Middle frontal gyrus (tissue), 1 donor: ENCODE data around the gene YWHAQ.

ENCODE experiments used
- DNase-seq: peaks from one replicate; pipeline ENCODE4 v3.0.0-alpha.2; 2015; ENCODE audit warnings: low spot score; ENCODE audit errors: extremely low spot score

YWHAQ gene

GRCh38 chr2:9655441-9656269 is 24.9 kb upstream of the YWHAQ start:
- no peak for DNase-seq

DNA sequence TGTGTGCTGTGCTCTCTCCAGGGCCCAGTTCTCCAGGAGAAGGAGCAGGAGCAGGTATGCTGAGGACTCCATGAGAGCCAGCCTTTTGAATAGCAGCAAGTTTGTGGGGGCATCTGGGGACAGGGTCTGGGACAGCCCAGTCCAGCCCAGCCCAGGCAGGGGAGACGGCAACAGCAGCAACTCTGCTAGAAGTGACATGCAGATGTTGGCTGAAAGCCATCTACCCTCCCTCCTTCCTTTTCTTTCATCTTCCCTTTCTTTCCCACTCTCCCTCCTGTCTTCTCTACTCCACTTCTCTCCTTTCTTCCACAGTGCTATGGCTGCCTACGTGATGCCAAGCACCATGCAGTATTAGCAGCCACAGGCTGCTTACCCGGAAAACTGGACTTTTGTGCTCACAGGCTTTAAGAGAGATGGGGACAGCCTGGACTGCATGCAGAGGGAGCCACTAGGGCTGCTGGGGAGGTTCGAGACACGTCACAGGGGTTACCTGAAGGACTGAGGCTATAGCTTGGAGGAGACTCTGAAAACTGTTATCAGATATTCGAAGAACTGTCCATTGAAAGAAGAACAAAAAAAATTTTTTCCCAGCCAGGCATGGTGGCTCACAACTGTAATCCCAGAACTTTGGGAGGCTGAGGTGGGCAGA is 23.8 kb upstream of the YWHAQ start:
- DNase-seq = no peak

DNA sequence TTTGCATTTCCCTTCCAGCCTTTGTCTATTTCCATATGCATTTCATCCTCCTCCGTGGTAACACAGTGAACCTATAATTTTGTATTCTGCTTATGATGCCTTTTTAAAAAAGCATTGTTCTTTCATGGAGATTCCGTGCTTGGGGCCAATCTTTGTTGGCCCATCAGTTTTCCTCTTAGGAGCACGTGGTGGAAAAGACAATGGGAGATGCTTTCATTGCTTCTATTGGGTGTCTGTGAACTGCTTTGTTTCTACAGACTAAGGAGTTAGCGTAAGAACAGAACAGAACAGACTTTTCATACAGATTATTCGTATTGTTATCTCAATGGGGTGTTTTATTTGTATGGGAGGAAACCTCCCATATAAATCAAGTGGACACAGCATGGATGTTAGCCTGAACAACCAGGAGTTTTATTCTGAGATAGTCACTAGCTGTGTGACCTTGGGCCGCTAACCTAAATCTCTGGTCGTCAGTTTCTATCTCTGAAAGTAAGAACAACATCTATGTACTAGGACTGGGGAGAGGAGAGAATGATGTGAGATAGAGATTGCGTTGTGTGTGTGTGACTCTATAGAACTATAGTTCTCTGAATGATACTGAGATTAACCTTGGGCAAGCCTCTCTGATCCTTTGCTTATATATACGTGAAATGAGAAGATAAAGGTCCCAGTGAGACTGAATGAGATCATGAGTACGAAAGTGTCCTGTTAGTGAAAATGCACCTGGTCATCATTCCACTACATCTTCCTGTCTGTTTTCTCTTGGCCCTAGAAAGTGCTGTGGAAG is 22.9 kb upstream of the YWHAQ start:
- peak; percentile 49 for DNase-seq

DNA sequence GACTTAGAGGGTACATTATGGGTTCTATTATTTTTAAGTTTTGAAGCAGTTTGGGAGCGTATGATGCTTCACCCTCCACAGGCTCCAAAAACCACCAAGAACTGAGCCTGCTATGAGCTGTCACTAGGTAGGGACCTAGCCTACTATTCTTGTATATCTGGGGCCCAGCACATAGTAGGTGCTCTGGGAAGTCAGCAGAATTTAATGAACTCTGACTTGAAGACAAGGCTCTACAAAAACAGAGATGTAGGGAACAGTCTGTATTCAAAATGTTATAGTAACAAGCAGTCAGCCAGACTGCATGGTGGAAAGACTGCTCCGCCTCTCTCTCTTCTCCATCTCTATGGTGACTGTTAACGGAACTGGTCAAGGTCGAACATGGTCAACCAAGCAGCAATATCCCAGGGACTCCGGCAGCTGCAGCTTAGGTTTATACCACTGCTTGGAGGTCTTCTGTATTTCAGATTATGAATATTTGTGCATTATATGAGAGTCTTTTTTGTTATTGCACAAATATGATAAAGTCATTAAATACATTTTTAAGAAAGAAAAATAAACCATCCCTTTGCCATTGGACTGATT is 22.2 kb upstream of the YWHAQ start:
- DNase-seq = no peak

- no peak for DNase-seq
Observed at GRCh38 chr2:9652267-9652666, 21.5 kb upstream of the YWHAQ start.

DNA sequence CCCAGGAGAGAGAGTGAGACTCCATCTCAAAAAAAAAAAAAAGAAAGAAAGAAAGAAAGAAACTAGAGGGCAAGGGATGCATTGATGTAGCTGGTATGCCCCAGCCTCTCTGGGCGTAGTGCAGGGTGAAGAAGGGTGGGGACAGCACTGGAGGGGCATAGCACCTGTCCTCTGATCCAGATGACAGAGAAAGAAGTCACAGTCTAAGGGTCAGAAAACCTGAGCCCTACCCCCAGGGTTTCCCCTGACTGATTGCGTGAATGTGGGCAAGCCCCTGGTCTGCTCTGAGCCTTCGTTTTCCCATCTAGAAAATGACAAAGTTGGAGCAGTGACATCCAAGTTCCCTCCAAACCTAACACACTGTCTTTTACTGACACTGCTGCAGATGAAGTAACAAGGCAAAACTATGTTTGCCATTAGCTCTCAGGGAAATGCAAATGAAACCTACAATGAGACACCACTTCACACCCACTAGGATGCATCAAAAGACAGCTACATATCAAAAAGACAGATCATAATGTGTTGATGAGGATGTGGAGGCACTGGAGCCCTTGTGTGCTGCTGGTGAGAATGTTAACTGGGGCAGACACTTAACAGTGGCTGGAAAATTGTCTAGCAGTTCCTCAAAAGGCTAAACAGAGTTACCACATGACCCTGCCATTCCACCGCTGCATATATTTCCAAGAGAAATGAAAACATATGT is 19.5 kb upstream of the YWHAQ start:
- no peak for DNase-seq

DNA sequence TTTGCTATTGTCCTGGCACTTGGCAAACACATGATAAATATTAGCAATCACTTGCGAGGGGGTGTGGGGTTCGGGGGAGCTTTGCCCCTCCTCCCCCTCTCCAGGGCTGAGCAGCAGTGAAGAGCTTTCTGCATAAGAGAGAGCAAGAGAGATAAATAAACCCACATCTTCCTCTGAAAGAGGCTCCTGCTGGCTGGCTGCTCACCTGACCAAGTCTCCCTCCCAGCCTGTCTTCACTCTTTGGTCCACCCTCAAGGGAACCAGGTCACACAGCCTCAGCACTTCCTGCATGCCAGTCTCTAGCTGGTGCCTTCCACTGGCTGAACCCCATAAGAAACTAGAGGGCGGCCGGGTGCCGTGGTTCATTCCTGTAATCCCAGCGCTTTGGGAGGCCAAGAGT is 18.5 kb upstream of the YWHAQ start:
- DNase-seq = no peak

- no peak for DNase-seq
Observed at GRCh38 chr2:9648821-9649220, 18.0 kb upstream of the YWHAQ start.

DNA sequence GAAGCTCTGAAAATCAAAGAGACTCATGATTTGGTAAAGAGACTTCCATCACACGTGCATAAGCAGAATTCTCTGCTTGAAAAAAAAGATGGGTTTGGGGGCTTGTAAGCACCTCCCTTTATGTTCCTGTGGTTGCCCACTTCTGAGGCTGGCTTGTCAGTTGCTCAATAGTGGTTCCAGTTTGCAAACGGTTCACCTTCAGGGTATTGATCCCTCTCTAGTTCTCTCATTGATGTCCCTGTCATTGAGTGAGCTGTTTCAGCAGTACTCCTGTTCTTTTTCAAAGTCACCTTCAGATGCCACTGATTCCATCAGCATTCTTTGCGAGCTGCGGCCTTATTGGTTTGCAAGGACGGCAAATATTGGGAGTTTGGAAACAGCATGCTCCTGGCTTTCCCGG is 17.1 kb upstream of the YWHAQ start:
- DNase-seq = no peak

- DNase-seq = no peak
Observed at GRCh38 chr2:9646196-9647030, 15.6 kb upstream of the YWHAQ start.

DNA sequence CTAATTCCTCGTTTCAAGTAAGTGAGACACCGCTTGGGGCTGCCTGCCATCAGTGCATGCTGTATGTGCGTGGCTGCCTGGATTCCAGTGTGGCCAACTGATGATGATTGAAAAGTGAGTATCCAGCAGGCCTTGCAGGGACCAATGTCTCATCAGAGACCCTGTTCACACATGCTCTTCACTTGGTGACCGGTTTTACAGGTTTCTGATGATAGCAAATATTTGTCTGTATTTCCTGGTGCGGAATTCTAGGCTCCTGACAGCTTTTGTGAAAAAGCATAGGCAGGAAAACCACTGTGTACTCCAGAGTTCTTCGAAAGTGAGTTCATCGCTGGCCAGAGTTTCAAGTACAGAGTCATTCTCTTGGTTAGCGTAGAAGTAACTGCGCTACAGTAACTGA is 13.8 kb upstream of the YWHAQ start:
- DNase-seq = no peak

DNA sequence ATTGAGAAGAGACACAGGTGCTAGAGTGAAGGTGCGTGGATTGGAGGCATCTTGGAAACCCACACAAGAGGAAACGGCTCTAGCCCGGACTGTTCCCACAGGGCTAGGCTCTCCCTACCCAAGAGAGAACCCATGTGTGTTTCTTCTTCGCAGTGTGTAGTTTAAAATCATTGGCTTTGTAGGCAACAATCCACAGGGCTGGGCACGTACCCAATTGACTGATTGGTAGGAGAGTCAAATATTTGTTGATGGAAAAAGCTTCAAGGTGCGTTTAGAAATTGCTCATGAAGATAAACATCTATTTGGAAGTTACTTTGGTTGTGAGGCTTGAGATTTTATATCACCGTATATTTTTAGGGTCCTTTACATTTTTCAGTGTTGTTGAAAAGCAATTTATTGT is 13.2 kb upstream of the YWHAQ start:
- DNase-seq = no peak

- DNase-seq = no peak
Observed at GRCh38 chr2:9641641-9642040, 10.8 kb upstream of the YWHAQ start.

GRCh38 chr2:9640403-9641104 is 9.8 kb upstream of the YWHAQ start:
- no peak for DNase-seq

- DNase-seq = no peak
Observed at GRCh38 chr2:9639740-9640343, 9.0 kb upstream of the YWHAQ start.

DNA sequence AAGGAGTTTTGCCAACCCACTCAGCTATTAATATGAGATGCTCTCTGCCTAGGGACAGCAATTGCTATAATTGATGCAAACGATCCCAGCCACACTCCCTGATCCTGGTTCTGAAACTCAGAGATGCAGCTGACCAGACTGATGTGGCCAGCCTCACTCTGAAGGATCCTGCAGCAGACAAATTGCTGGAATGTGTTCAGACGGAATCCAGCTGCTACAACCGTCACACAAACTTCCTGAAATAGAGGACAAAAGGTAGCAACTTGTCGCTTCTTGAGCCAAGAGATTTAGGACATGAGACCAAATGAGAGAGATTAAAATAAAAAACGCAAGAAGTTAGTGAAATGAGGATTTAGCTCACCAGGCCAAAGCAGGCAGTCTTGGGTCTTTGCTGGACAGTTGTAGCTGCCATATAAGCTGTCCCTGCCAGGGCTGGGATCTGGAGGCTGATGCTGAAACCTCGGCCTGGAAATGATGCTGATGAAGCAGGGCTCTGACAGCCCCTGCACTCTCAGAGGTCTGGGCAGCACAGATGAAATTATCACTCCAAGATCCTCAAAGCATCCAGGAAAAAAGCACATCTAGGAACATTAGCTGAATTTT is 8.3 kb upstream of the YWHAQ start:
- no peak for DNase-seq

DNA sequence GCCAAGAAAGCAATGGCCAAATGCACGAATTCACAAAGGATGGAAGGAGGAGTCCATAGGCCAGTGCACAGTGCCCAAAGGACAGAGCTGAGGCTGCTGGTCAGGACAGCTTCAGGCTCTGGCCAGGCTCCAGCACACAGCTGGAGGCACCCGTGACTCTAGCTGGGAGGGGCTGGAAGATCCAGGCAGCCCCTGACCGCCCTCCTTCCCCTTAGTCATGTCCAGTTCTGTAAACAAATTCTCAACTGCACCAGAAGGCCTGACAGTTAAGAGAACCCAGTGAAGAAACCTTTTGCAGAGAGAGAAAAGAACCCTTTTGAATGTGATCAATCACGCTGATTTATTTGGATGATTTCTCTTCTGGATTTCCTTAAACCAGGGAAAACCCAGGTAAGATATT is 7.7 kb upstream of the YWHAQ start:
- DNase-seq = peak; percentile 79

- peak; percentile 65 for DNase-seq
Observed at GRCh38 chr2:9637330-9637729, 6.5 kb upstream of the YWHAQ start.

DNA sequence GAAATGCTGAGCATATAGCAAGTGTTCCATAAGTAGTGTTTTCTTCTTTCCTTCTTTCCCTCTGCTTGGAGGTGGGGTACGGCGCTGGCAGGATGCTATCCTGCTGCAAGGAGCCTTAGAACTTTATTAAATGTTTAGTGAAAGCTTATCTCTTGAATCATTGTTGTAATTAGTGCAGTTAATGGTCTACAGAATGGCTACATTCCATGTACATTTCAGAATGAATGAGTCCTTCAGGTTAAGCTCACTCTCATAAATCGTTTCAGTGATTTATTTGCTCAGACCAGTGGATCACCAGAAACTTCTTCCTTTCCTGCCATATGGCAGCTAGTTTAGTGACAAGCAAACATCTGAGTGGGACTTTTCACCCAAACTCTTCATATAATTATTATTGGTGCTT is 3.3 kb upstream of the YWHAQ start:
- no peak for DNase-seq
